Putamen (tissue), 1 donor: ENCODE data around the gene CXCL12.

ENCODE experiments used
- DNase-seq: peaks from one replicate; pipeline ENCODE4 v3.0.0-alpha.2; 2016; ENCODE audit warnings: low spot score

The CXCL12 gene

DNA sequence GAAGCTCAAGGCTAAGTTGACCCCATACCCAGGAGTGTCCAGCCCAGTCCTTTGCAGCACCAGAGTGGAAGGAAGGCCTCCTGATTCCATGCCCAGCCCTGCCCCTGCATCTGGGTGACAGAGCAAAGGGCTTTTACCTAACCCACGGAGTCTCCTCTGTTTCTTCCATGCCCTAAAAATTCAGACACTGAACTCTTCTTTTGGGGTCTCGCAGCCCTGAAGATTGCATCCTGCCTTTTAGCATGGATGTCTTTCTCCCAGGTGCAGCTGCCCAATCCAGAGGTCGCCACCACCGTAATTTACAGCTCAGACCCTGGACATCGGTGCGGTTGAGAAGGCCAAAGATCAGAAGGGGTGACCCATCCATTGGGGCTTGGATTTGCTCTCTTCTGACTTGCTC, 50.8 kb downstream of the CXCL12 start:
- DNase-seq: no peak

DNA sequence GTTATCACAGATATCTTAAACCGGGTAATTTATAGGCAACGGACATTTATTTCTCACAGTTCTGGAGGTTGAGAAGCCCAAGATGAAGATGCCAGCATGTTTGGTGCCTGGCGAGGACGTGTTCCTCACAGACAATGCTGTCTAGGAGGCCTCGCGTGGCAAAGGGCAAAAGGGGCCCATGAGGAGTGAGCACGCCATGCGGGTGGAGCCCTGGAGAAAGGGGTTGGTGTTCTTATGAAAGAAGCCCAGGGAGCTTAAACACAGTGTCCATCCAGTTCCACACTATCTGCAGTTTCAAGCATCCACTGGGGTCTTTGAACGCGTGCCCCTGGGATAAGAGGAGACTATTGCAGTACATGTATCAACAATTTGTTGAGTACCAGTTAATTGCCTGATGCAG, 51.4 kb downstream of the CXCL12 start:
- no peak for DNase-seq

DNA sequence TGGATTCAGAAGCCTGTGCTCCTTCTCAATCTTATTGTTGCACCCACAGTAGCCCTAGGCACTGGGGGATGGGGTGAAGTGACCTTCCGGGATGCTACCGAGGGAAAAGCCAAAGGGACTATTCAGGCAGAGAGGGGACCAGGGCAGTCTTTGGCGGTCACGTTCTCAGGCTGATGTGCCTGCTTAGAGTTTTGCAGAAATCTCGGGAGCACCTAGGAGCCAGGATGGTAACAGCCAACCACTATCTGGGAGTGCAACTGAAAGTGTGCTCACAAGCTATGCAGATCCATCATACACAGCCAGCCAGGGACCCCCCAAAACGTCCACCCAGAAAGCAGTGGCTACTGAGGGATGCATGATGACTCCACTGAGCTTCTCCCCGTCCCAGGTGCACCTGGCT, 52.4 kb downstream of the CXCL12 start:
- no peak for DNase-seq

DNA sequence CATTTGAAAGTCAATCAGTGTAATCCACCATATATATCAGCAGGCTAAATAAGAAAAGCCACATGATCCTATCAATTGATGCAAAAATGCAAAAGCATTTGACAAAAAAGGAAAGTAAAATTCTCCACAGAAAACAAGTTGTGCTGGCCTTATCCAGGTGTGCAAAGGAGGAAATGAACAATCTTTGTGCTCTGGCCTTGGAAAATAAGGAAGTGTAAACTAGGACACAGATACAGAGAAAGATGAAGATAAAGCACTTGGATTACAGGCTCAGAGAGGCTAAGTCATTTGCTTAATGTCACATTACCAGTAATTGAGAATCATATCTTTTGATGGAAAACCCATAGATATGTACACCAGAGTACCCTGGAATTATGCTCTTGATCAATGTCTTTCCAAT, 54.5 kb downstream of the CXCL12 start:
- DNase-seq: no peak

DNA sequence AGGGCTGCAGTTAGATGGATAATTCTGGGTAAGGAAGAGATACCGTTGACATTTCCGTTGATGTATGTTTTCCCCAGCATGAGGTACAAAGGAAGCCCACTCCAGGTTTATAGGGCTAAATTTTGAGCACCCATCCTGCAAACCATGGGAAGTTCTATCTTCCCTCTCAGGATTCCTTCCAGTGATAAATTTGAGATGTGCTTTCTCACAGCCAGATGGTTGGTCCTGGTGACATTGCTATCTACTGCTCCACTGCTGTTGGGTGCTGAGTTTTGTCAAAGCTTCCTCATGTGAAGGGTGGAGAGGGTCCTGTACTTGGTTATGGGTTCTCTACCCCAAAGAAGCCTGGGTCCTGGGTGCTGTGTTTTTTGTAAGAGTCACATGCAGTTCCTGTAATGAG, 57.4 kb downstream of the CXCL12 start:
- DNase-seq: no peak
